Effector memory CD4-positive, alpha-beta T cell (primary cell): ENCODE measurements around the gene NPTN.
"Not testable (repeated sequence)": the region's sequence is repeated elsewhere in the genome, so short reads cannot be mapped to it uniquely, and the experiment has no call there.

Experiments used
- DNase-seq, 3 donors: peaks; one replicate each; pipeline ENCODE4 v3.0.0-alpha.2; 2020
- H3K27ac ChIP-seq: 2 replicates; pipeline ENCODE4 v1.7.0; 2013; ENCODE audit warnings: mild to moderate bottlenecking, low read length, moderate library complexity; ENCODE audit not compliant: insufficient read depth, poor library complexity, severe bottlenecking
- H3K27me3 ChIP-seq: replicated peaks from 2 replicates; pipeline ENCODE4 v1.7.0; 2013; ENCODE audit warnings: mild to moderate bottlenecking, low read length; ENCODE audit not compliant: insufficient read depth, control insufficient read depth, poor library complexity, severe bottlenecking
- H3K36me3 ChIP-seq: 2 replicates; pipeline ENCODE4 v1.7.0; 2013; ENCODE audit warnings: mild to moderate bottlenecking, low read length, moderate library complexity; ENCODE audit not compliant: control insufficient read depth, insufficient read depth
- H3K4me1 ChIP-seq: 2 replicates; pipeline ENCODE4 v1.7.0; 2013; ENCODE audit warnings: low read length, mild to moderate bottlenecking; ENCODE audit not compliant: control insufficient read depth, insufficient read depth, poor library complexity, severe bottlenecking
- H3K4me3 ChIP-seq: 2 replicates; pipeline ENCODE4 v1.7.0; 2013; ENCODE audit warnings: low read length, low read depth, mild to moderate bottlenecking; ENCODE audit not compliant: insufficient read depth, poor library complexity, severe bottlenecking
- H3K9me3 ChIP-seq: 2 replicates; pipeline ENCODE4 v1.7.0; 2013; ENCODE audit warnings: mild to moderate bottlenecking, low read length, moderate library complexity; ENCODE audit not compliant: control insufficient read depth

The NPTN gene

GRCh38 chr15:73564255-73564654 is 68.9 kb downstream of the NPTN start:
- no peaks in the 10 kb centered on the region for H3K27me3 ChIP-seq
- no peak overlapping the region for H3K4me3 ChIP-seq
- H3K9me3 ChIP-seq: no peaks in the 10 kb centered on the region
- peaks cover 39% of the 10 kb centered on the region for H3K36me3 ChIP-seq
- DNase-seq: no peak
- H3K4me1 ChIP-seq: no peaks in the 10 kb centered on the region
- H3K27ac ChIP-seq: no peak overlapping the region

- Histone ChIP-seq H3K4me3 (no peak overlapping the region), H3K9me3 (no peaks in the 10 kb centered on the region), H3K27ac (no peak overlapping the region), H3K36me3 (peaks cover 41% of the 10 kb centered on the region), H3K27me3 (no peaks in the 10 kb centered on the region), H3K4me1 (no peaks in the 10 kb centered on the region)
- DNase-seq: no peak
Measured at GRCh38 chr15:73560501-73561117, 72.6 kb downstream of the NPTN start.

DNA sequence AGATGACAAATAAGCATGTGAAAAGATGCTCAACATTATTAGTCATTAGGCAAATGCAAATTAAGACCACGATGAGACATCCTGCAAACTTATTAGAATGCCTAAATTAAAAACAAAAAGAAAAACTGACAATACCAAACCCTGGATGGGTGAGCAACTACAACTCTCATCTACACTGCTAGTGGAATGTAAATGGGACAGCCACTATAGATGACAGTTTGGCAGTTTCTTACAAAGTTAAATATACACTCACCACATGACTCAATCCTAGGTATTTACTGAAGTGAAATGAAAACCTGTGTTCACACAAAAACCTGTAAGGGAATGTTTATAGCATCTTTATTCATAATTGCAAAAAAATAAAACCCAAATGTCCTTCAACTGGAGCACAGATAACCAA is 74.7 kb downstream of the NPTN start:
- Histone ChIP-seq H3K27me3 (no peaks in the 10 kb centered on the region), H3K4me3 (no peak overlapping the region), H3K4me1 (no peaks in the 10 kb centered on the region), H3K36me3 (peaks cover 31% of the 10 kb centered on the region), H3K9me3 (no peaks in the 10 kb centered on the region), H3K27ac (no peak overlapping the region)
- no peak for DNase-seq

GRCh38 chr15:73555080-73555479 is 78.1 kb downstream of the NPTN start:
- DNase-seq: no peak
- Histone ChIP-seq H3K4me3 (no peak overlapping the region), H3K9me3 (no peaks in the 10 kb centered on the region), H3K27ac (no peak overlapping the region), H3K36me3 (peaks cover 24% of the 10 kb centered on the region), H3K27me3 (no peaks in the 10 kb centered on the region), H3K4me1 (no peaks in the 10 kb centered on the region)

DNA sequence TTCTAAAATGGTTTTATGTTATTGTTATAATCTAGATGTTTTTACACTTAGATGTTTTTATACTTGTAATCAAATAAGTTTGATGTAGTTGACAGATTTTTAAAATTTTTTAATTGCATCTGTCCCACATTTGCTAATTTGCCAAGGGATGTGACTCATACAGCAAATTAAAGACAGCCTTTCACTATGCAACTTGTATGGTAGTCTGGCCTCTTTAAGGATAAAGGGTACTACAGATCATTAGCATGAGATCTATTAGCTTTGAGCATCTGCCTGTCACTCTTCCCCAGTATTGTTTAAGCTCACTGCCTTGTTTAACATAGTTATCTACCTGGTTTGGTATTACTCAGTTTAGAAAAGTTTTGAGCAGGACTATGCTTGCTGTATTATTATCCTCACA is 83.0 kb downstream of the NPTN start:
- Histone ChIP-seq H3K27me3 (no peaks in the 10 kb centered on the region), H3K36me3 (no peaks in the 10 kb centered on the region), H3K4me1 (no peaks in the 10 kb centered on the region), H3K9me3 (no peaks in the 10 kb centered on the region), H3K4me3 (no peak overlapping the region), H3K27ac (no peak overlapping the region)
- DNase-seq: no peak

DNA sequence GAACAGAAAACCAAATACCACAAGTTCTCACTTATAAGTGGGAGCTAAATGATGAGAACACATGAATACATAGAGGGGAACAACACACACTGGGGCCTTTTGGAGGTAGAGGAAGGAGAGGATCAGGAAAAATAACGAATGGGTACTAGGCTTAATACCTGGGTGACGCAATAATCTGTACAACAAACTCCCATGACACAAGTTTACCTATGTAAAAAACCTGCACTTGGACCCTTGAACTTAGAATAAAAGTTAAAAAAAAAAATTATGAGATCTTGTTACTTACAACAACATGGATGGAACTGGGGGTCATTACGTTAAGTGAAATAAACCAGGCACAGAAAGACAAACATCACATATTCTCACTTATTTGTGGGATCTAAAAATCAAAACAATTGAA is 84.3 kb downstream of the NPTN start:
- not testable (repeated sequence) for H3K9me3 ChIP-seq, DNase-seq, H3K27me3 ChIP-seq, H3K27ac ChIP-seq, H3K4me3 ChIP-seq, H3K36me3 ChIP-seq, H3K4me1 ChIP-seq

GRCh38 chr15:73541479-73541878 is 91.7 kb downstream of the NPTN start:
- H3K4me1 ChIP-seq: no peaks in the 10 kb centered on the region
- no peaks in the 10 kb centered on the region for H3K36me3 ChIP-seq
- no peak overlapping the region for H3K27ac ChIP-seq
- no peaks in the 10 kb centered on the region for H3K27me3 ChIP-seq
- DNase-seq: no peak
- no peak overlapping the region for H3K4me3 ChIP-seq
- H3K9me3 ChIP-seq: no peaks in the 10 kb centered on the region

DNA sequence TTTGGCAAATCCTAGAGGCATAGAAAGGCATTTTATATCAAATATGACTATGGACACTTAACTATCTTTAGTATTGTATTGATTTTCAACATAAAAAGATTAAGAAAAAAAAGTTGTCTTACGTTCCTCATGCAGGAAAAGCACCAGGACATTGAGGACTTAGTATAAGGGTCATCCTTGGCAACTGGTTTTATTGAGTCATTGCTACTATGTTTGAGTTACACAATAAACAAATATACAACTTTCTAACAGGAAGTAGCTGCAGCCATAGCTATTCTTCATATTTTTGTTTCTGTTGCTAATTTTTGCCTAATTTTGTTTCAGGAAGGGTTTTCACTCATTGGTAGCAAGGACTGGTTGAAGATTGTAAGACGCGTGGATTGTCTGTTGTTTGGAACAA is 93.0 kb downstream of the NPTN start:
- Histone ChIP-seq H3K27ac (no peak overlapping the region), H3K4me3 (no peak overlapping the region), H3K4me1 (no peaks in the 10 kb centered on the region), H3K27me3 (no peaks in the 10 kb centered on the region), H3K9me3 (no peaks in the 10 kb centered on the region), H3K36me3 (no peaks in the 10 kb centered on the region)
- no peak for DNase-seq

- H3K27ac ChIP-seq: no peak overlapping the region
- no peaks in the 10 kb centered on the region for H3K27me3 ChIP-seq
- DNase-seq: no peak
- H3K4me1 ChIP-seq: no peaks in the 10 kb centered on the region
- no peak overlapping the region for H3K4me3 ChIP-seq
- H3K9me3 ChIP-seq: no peaks in the 10 kb centered on the region
- H3K36me3 ChIP-seq: no peaks in the 10 kb centered on the region
Measured at GRCh38 chr15:73539212-73540128, 93.7 kb downstream of the NPTN start.

DNA sequence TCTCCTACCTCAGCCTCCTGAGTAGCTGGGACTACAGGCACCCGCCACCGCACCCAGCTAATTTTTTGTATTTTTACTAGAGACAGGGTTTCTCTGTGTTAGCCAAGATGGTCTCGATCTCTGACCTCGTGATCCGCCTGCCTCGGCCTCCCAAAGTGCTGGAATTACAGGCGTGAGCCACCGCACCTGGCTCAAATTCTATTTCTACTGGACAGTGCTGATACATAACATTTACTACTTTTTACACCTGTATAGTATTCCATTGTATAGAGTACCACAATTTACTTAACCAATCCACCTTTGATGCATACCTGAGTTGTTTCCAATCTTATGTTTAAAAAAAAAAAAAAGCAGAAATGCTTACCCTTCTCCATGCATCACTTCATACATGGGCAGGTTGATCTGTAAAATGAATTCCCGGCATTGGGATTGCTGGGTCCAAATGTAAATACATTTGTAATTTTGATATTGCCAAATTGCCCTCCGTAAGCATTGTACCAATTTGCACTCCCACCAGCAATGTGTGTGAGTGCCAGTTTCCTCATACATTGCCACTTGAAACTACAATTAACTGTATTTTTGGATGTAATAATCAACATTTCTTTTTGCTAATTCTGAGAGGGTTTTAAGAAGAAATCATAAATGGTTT is 94.5 kb downstream of the NPTN start:
- Histone ChIP-seq H3K9me3 (no peaks in the 10 kb centered on the region), H3K4me1 (no peaks in the 10 kb centered on the region), H3K27ac (no peak overlapping the region), H3K36me3 (no peaks in the 10 kb centered on the region), H3K4me3 (no peak overlapping the region), H3K27me3 (no peaks in the 10 kb centered on the region)
- no peak for DNase-seq
